ENCODE measurements around the gene GP5. TPM values are rescaled to one million over a fixed set of nuclear protein-coding genes. Genes with fewer than 3 reads are reported as not detected.

The GP5 gene
- total and polyA plus RNA-seq, 3 donors from 2014 or later, result 0.06 to 0.16 TPM; not detected in 1

DNA sequence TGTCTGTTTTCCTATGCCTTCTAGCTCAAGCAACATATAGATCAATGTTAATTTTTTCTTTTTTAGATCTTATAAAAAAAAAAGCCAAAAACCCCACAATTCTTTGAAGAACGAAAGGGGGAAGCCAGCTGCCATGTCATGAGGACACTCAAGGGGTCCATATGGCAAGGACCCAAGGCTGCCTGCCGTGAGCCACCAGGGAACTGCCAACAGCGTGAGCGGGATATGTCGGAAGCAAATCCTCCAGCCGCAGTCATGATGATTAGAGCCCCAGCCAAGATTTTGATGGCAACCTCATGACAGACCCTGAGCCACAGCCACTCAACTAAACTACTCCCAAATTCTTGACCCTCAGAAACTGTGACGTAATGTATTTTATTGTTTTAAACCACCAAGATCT lies 6.5 kb downstream of the GP5 start:
- no peak for DNase-seq
- peaks cover 5% of the 10 kb centered on the region for H3K4me1 ChIP-seq
- no peak overlapping the region for H3K27ac ChIP-seq
- TF ChIP-seq, protein P1, sequence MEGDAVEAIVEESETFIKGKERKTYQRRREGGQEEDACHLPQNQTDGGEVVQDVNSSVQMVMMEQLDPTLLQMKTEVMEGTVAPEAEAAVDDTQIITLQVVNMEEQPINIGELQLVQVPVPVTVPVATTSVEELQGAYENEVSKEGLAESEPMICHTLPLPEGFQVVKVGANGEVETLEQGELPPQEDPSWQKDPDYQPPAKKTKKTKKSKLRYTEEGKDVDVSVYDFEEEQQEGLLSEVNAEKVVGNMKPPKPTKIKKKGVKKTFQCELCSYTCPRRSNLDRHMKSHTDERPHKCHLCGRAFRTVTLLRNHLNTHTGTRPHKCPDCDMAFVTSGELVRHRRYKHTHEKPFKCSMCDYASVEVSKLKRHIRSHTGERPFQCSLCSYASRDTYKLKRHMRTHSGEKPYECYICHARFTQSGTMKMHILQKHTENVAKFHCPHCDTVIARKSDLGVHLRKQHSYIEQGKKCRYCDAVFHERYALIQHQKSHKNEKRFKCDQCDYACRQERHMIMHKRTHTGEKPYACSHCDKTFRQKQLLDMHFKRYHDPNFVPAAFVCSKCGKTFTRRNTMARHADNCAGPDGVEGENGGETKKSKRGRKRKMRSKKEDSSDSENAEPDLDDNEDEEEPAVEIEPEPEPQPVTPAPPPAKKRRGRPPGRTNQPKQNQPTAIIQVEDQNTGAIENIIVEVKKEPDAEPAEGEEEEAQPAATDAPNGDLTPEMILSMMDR (IDR thresholded peaks at IDR 0.05), result no peak
- no peak for TF ChIP-seq POLR2A (IDR thresholded peaks at IDR 0.05)
- no peak overlapping the region for H3K4me3 ChIP-seq
- H3K9me3 ChIP-seq, result no peaks in the 10 kb centered on the region
- H3K27me3 ChIP-seq, result no peaks in the 10 kb centered on the region
- 93 to 96% methylated on average over 7 of the region's 7 CpGs for WGBS, 2 donors
- intact Hi-C loops (cut with DNase I; ENCODE audit: low total_unique reads), result no loop called here
- no peaks in the 10 kb centered on the region for H3K36me3 ChIP-seq (ENCODE audit: low read depth, missing control alignments)

GRCh38 chr3:194390835-194391234 lies 8.2 kb downstream of the GP5 start:
- intact Hi-C loops (cut with DNase I; ENCODE audit: low total_unique reads), result no loop called here
- H3K27me3 ChIP-seq, result no peaks in the 10 kb centered on the region
- TF ChIP-seq, protein P1 (IDR thresholded peaks at IDR 0.05), result no peak
- no peak for TF ChIP-seq POLR2A (IDR thresholded peaks at IDR 0.05)

GRCh38 chr3:194389269-194389668 lies 9.8 kb downstream of the GP5 start:
- H3K27ac ChIP-seq, result no peak overlapping the region
- DNase-seq, result no peak
- intact Hi-C loops (cut with DNase I; ENCODE audit: low total_unique reads), result no loop called here
- H3K4me1 ChIP-seq, result no peaks in the 10 kb centered on the region
- H3K36me3 ChIP-seq (ENCODE audit: low read depth, missing control alignments), result no peaks in the 10 kb centered on the region
- H3K4me3 ChIP-seq, result no peak overlapping the region
- WGBS, 2 donors, result 89 to 92% methylated on average over 8 of the region's 8 CpGs
- H3K9me3 ChIP-seq, result no peaks in the 10 kb centered on the region
- no peaks in the 10 kb centered on the region for H3K27me3 ChIP-seq
- no peak for TF ChIP-seq POLR2A (IDR thresholded peaks at IDR 0.05)
- TF ChIP-seq, protein P1 (IDR thresholded peaks at IDR 0.05), result no peak

More at GRCh38 chr3:194390835-194391234, 8.2 kb downstream of the GP5 start:
- Histone ChIP-seq H3K4me1 (no peaks in the 10 kb centered on the region), H3K27ac (no peak overlapping the region), H3K9me3 (no peaks in the 10 kb centered on the region), H3K36me3 (ENCODE audit: low read depth, missing control alignments) (no peaks in the 10 kb centered on the region), H3K4me3 (no peak overlapping the region)
- no peak for DNase-seq

- 93 to 95% methylated on average over 8 of the region's 8 CpGs for WGBS, 2 donors
- intact Hi-C loops (cut with DNase I; ENCODE audit: low total_unique reads), result no loop called here
Observed at GRCh38 chr3:194387926-194388418, 11.1 kb downstream of the GP5 start.

DNA sequence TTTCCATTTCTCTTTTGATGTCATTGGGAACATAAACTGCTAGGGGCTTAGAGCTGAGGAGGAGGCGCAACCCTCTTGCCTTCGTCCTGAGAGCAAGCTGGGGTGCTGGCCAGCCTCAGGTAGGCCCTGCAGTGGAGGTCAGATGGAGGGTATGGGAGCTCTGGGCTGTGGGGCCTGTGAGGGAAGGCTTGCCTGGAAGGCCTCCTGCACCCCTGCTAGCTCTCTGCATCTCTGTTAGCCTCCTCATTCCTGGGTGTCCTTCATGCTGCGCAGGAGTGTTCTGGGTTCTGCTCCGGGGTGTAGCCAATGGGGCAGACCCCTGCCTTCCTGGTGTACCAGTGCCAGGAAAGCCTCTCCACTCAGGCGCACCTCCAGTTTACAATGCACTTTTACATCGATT lies 11.8 kb downstream of the GP5 start:
- no peaks in the 10 kb centered on the region for H3K36me3 ChIP-seq (ENCODE audit: low read depth, missing control alignments)
- no peak overlapping the region for H3K27ac ChIP-seq
- no peaks in the 10 kb centered on the region for H3K9me3 ChIP-seq
- intact Hi-C loops (cut with DNase I; ENCODE audit: low total_unique reads), result no loop called here
- no peaks in the 10 kb centered on the region for H3K27me3 ChIP-seq
- no peak overlapping the region for H3K4me3 ChIP-seq
- 92 to 94% methylated on average over 5 to 6 of the region's 6 CpGs for WGBS, 2 donors
- TF ChIP-seq, protein P1 (IDR thresholded peaks at IDR 0.05), result no peak
- no peak for TF ChIP-seq POLR2A (IDR thresholded peaks at IDR 0.05)
- DNase-seq, result no peak
- no peaks in the 10 kb centered on the region for H3K4me1 ChIP-seq

More at GRCh38 chr3:194387926-194388418, 11.1 kb downstream of the GP5 start:
- Histone ChIP-seq H3K27ac (no peak overlapping the region), H3K4me1 (no peaks in the 10 kb centered on the region), H3K4me3 (no peak overlapping the region), H3K9me3 (no peaks in the 10 kb centered on the region), H3K27me3 (no peaks in the 10 kb centered on the region), H3K36me3 (ENCODE audit: low read depth, missing control alignments) (no peaks in the 10 kb centered on the region)
- TF ChIP-seq POLR2A (IDR thresholded peaks at IDR 0.05), result no peak
- TF ChIP-seq, protein P1 (IDR thresholded peaks at IDR 0.05), result no peak
- DNase-seq, result no peak

All from testis (tissue), 3 donors.